ENCODE measurements around the gene GNG12. TPM values are rescaled to one million over a fixed set of nuclear protein-coding genes. Genes with fewer than 3 reads are reported as not detected.

The GNG12 gene
- total RNA-seq, 1 donor from 2014 or later: 100 TPM

DNA sequence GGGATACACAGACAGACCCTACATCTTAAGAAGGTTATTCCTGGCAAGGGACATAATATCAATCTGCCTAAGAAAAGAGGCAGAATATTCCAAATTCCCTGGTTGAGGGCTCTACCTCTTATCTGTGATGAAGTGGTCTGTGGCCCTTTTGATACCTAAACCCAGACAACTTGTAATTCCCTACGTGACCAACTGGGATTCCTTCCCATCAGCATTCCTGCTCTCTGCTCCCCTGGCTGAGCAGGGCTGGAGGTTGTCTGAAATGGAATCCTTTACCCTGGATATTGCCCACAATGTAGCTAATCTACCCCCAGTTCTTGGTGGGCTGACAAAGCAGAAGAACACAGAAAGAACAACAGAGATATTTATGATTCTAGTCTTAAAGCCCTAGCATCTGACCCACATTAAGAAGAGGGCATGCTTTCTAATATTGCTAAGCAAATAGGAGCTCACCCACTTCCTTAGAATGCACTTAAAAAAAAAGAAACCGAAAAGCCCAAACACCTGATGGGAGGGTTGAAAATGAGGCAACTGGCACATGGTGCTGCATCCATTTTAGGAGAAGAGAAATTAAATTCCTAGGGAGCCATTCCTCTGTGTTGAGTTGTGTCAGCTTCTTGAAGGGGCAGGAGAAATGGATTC lies 111.5 kb downstream of the GNG12 start:
- DNase-seq (ENCODE audit: extremely low spot score, unreplicated experiment): no peak
- no peak overlapping the region for H3K27ac Mint-ChIP-seq (ENCODE audit: unreplicated experiment)
- H3K4me1 Mint-ChIP-seq (ENCODE audit: unreplicated experiment): peaks cover 31% of the 10 kb centered on the region
- peaks cover 4% of the 10 kb centered on the region for H3K36me3 Mint-ChIP-seq (ENCODE audit: unreplicated experiment)
- no peaks in the 10 kb centered on the region for H3K27me3 Mint-ChIP-seq (ENCODE audit: unreplicated experiment)
- no peak overlapping the region for H3K4me3 Mint-ChIP-seq (ENCODE audit: unreplicated experiment)
- TF ChIP-seq, protein P1, sequence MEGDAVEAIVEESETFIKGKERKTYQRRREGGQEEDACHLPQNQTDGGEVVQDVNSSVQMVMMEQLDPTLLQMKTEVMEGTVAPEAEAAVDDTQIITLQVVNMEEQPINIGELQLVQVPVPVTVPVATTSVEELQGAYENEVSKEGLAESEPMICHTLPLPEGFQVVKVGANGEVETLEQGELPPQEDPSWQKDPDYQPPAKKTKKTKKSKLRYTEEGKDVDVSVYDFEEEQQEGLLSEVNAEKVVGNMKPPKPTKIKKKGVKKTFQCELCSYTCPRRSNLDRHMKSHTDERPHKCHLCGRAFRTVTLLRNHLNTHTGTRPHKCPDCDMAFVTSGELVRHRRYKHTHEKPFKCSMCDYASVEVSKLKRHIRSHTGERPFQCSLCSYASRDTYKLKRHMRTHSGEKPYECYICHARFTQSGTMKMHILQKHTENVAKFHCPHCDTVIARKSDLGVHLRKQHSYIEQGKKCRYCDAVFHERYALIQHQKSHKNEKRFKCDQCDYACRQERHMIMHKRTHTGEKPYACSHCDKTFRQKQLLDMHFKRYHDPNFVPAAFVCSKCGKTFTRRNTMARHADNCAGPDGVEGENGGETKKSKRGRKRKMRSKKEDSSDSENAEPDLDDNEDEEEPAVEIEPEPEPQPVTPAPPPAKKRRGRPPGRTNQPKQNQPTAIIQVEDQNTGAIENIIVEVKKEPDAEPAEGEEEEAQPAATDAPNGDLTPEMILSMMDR (IDR thresholded peaks at IDR 0.05): no peak
- no peaks in the 10 kb centered on the region for H3K9me3 Mint-ChIP-seq (ENCODE audit: unreplicated experiment)

- Mint-ChIP-seq H3K27ac (ENCODE audit: unreplicated experiment) (no peak overlapping the region), H3K36me3 (ENCODE audit: unreplicated experiment) (peaks cover 4% of the 10 kb centered on the region), H3K4me3 (ENCODE audit: unreplicated experiment) (no peak overlapping the region), H3K27me3 (ENCODE audit: unreplicated experiment) (no peaks in the 10 kb centered on the region), H3K9me3 (ENCODE audit: unreplicated experiment) (no peaks in the 10 kb centered on the region), H3K4me1 (ENCODE audit: unreplicated experiment) (peaks cover 27% of the 10 kb centered on the region)
- TF ChIP-seq, protein P1 (IDR thresholded peaks at IDR 0.05): no peak
- DNase-seq (ENCODE audit: extremely low spot score, unreplicated experiment): no peak
These were observed 112.2 kb downstream of the GNG12 start for GRCh38 chr1:67721112-67721511.

- H3K36me3 Mint-ChIP-seq (ENCODE audit: unreplicated experiment): peaks cover 4% of the 10 kb centered on the region
- H3K4me3 Mint-ChIP-seq (ENCODE audit: unreplicated experiment): no peak overlapping the region
- no peak for DNase-seq (ENCODE audit: extremely low spot score, unreplicated experiment)
- no peaks in the 10 kb centered on the region for H3K9me3 Mint-ChIP-seq (ENCODE audit: unreplicated experiment)
- TF ChIP-seq, protein P1 (IDR thresholded peaks at IDR 0.05): no peak
- peaks cover 17% of the 10 kb centered on the region for H3K4me1 Mint-ChIP-seq (ENCODE audit: unreplicated experiment)
- H3K27ac Mint-ChIP-seq (ENCODE audit: unreplicated experiment): peak overlapping the region; percentile 31
- H3K27me3 Mint-ChIP-seq (ENCODE audit: unreplicated experiment): no peaks in the 10 kb centered on the region
These were observed 113.7 kb downstream of the GNG12 start for GRCh38 chr1:67719329-67720196.

- Mint-ChIP-seq H3K4me1 (ENCODE audit: unreplicated experiment) (peaks cover 32% of the 10 kb centered on the region), H3K27me3 (ENCODE audit: unreplicated experiment) (no peaks in the 10 kb centered on the region), H3K4me3 (ENCODE audit: unreplicated experiment) (no peak overlapping the region), H3K27ac (ENCODE audit: unreplicated experiment) (no peak overlapping the region), H3K36me3 (ENCODE audit: unreplicated experiment) (peaks cover 4% of the 10 kb centered on the region), H3K9me3 (ENCODE audit: unreplicated experiment) (no peaks in the 10 kb centered on the region)
- TF ChIP-seq, protein P1 (IDR thresholded peaks at IDR 0.05): no peak
- DNase-seq (ENCODE audit: extremely low spot score, unreplicated experiment): no peak
These were observed 115.4 kb downstream of the GNG12 start for GRCh38 chr1:67717876-67718275.

GRCh38 chr1:67716800-67717199 lies 116.5 kb downstream of the GNG12 start:
- H3K9me3 Mint-ChIP-seq (ENCODE audit: unreplicated experiment): no peaks in the 10 kb centered on the region
- TF ChIP-seq, protein P1 (IDR thresholded peaks at IDR 0.05): no peak
- DNase-seq (ENCODE audit: extremely low spot score, unreplicated experiment): no peak
- peak overlapping the region; percentile 25 for H3K27ac Mint-ChIP-seq (ENCODE audit: unreplicated experiment)
- peaks cover 4% of the 10 kb centered on the region for H3K36me3 Mint-ChIP-seq (ENCODE audit: unreplicated experiment)
- H3K4me3 Mint-ChIP-seq (ENCODE audit: unreplicated experiment): no peak overlapping the region
- no peaks in the 10 kb centered on the region for H3K27me3 Mint-ChIP-seq (ENCODE audit: unreplicated experiment)
- H3K4me1 Mint-ChIP-seq (ENCODE audit: unreplicated experiment): peaks cover 34% of the 10 kb centered on the region
